BJ (cell line): ENCODE results near the gene RGMB. TPM values are rescaled to one million over a fixed set of nuclear protein-coding genes. Genes with fewer than 3 reads are reported as not detected.

Source experiments
- CTCF ChIA-PET: fragments of 350-600 bp; formaldehyde crosslinking; extraction: SDS; loops from one replicate; lab custom pipeline; 2021; ENCODE audit warnings: antibody characterized with exemption, inconsistent platforms; lab: Yijun Ruan, JAX
- POLR2A ChIA-PET: fragments of 300-600 bp; sonication (Branson Sonifier 250); formaldehyde crosslinking; extraction: SDS; loops from one replicate; lab custom pipeline; 2021; ENCODE audit warnings: antibody characterized with exemption; lab: Charles Lee
- DNase-seq: peaks from one replicate; pipeline ENCODE4 v3.0.0-alpha.2; 2011; ENCODE audit warnings: low read depth
- H3K27me3 ChIP-seq: 2 replicates; pipeline ENCODE4 v1.6.0; 2011; ENCODE audit warnings: low read length; ENCODE audit not compliant: control insufficient read depth, insufficient read depth
- H3K36me3 ChIP-seq: 2 replicates; pipeline ENCODE4 v1.5.1; 2011; ENCODE audit warnings: low read length; ENCODE audit not compliant: control insufficient read depth, insufficient read depth
- H3K4me3 ChIP-seq: 2 replicates; pipeline ENCODE4 v1.5.1; 2011; ENCODE audit warnings: low read depth, mild to moderate bottlenecking, control low read depth, low read length
- polyA plus RNA-seq: library from polyadenylated mRNA; depleted of rRNA; stranded (reverse); fragments of >200 nt; gene quantifications from 2 replicates; pipeline ENCODE4 v1.2.3, GENCODE V29; 2011
- TF ChIP-seq, protein P1 (sequence below): IDR thresholded peaks from 2 replicates; pipeline ENCODE4 v1.5.1; 2011; ENCODE audit warnings: low read depth, mild to moderate bottlenecking, control low read depth, inconsistent platforms, low read length, moderate library complexity; ENCODE audit not compliant: insufficient read depth

RGMB gene
- polyA plus RNA-seq, 1 experiment = 89.7 TPM

GRCh38 chr5:98785244-98785643 is 11.8 kb downstream of the RGMB start:
- TF ChIP-seq, protein P1, sequence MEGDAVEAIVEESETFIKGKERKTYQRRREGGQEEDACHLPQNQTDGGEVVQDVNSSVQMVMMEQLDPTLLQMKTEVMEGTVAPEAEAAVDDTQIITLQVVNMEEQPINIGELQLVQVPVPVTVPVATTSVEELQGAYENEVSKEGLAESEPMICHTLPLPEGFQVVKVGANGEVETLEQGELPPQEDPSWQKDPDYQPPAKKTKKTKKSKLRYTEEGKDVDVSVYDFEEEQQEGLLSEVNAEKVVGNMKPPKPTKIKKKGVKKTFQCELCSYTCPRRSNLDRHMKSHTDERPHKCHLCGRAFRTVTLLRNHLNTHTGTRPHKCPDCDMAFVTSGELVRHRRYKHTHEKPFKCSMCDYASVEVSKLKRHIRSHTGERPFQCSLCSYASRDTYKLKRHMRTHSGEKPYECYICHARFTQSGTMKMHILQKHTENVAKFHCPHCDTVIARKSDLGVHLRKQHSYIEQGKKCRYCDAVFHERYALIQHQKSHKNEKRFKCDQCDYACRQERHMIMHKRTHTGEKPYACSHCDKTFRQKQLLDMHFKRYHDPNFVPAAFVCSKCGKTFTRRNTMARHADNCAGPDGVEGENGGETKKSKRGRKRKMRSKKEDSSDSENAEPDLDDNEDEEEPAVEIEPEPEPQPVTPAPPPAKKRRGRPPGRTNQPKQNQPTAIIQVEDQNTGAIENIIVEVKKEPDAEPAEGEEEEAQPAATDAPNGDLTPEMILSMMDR = no peak
- no peak overlapping the region for H3K4me3 ChIP-seq
- DNase-seq = no peak
- H3K27me3 ChIP-seq = no peaks in the 10 kb centered on the region
- H3K36me3 ChIP-seq = peaks cover 21% of the 10 kb centered on the region
- POLR2A ChIA-PET = no interaction called here
- CTCF ChIA-PET = interaction anchor here (0.7 to 1.5 kb wide), 2 partner anchors 11 to 415 kb away, joined by 3 to 4 read pairs; no protein-coding TSS in a partner anchor

GRCh38 chr5:98786191-98786853 is 12.9 kb downstream of the RGMB start:
- CTCF ChIA-PET = interaction anchor here (0.7 to 1.1 kb wide), 3 partner anchors 26 to 1554 kb away, joined by 3 to 4 read pairs (median 3); no protein-coding TSS in a partner anchor
- TF ChIP-seq, protein P1 = no peak
- DNase-seq = no peak
- POLR2A ChIA-PET = no interaction called here
- H3K4me3 ChIP-seq = no peak overlapping the region
- H3K36me3 ChIP-seq = peaks cover 21% of the 10 kb centered on the region
- no peaks in the 10 kb centered on the region for H3K27me3 ChIP-seq

DNA sequence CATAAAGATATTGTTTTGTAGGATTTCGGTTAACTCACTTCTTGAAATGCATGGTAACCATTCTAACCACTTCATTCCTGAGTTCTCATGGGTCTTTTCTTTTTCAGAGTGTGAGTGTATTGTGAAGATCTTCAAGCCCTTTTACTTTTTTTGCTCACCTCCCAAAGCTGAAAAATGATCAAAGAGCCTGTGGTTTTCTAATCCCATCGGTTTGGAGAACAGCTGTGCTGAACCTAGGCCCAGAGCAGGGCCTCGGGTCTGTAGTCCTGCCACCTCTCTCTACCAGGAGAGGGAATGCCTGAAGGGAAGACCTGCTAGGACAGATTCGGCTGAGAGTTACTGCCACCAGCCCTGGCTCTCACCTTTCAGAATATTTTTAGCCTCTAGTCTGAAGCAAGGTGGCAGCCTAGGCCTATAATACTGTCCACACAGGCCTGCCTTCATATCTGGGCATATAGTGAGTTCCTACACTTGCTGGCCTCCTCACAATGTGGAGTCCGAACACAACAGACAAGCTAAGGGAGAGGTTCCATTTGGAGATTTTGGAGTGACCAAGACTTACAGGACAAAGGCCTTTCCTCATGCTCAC is 13.8 kb downstream of the RGMB start:
- ChIA-PET POLR2A (no interaction called here), CTCF (interaction anchor here (0.7 to 1.2 kb wide), 5 partner anchors 9 to 1555 kb away, joined by 3 to 7 read pairs (median 3); no protein-coding TSS in a partner anchor)
- Histone ChIP-seq H3K4me3 (no peak overlapping the region), H3K27me3 (no peaks in the 10 kb centered on the region), H3K36me3 (peaks cover 21% of the 10 kb centered on the region)
- TF ChIP-seq, protein P1 = no peak
- DNase-seq = no peak

GRCh38 chr5:98789029-98789428 is 15.6 kb downstream of the RGMB start:
- ChIA-PET POLR2A (no interaction called here), CTCF (interaction anchor here (1.1 to 1.2 kb wide), 2 partner anchors 21 to 1335 kb away, joined by 3 read pairs; no protein-coding TSS in a partner anchor)
- no peak for DNase-seq
- TF ChIP-seq, protein P1 = no peak
- no peaks in the 10 kb centered on the region for H3K27me3 ChIP-seq
- peaks cover 22% of the 10 kb centered on the region for H3K36me3 ChIP-seq
- H3K4me3 ChIP-seq = no peak overlapping the region

DNA sequence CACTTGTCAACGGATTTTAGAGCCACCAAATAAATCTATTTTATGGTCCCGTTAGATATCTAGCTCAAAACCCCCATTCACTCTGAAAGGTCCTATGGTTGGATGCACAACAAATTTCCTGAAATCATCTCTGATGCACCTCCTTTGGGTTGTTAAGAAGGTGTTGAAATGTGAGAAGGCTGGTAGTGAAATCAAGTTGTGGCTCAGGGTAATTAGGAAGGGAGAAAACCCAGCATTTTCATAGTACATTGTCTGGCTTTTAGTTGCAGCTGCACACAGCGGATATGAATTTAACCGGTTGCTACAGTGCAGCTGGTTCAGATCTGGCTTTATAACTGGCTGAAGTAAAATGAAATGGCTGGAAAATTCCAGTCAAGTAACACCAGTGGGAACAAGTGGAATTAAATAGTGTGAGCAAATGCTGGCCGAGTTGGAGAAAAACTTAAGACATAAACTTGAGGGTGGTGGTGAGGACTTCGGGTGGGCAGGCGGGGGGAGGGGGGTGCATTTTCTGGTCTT is 17.6 kb downstream of the RGMB start:
- no peaks in the 10 kb centered on the region for H3K27me3 ChIP-seq
- H3K36me3 ChIP-seq = peaks cover 17% of the 10 kb centered on the region
- TF ChIP-seq, protein P1 = no peak
- no peak overlapping the region for H3K4me3 ChIP-seq
- ChIA-PET CTCF (interaction anchor here (0.6 kb wide), 1 partner anchor 1696 kb away, joined by 3 read pairs; no protein-coding TSS in a partner anchor), POLR2A (interaction anchor here (0.7 kb wide), 1 partner anchor 49 kb away, joined by 5 read pairs; no protein-coding TSS in a partner anchor)
- no peak for DNase-seq
